GM12872 (cell line): Measurements from ENCODE around the gene DSC2.

Experiments used
- CTCF ChIP-seq: IDR thresholded peaks from 3 replicates; pipeline ENCODE4 v1.5.1; 2011; ENCODE audit warnings: low read depth, mild to moderate bottlenecking, low read length, moderate library complexity; ENCODE audit not compliant: insufficient read depth

DSC2 gene

GRCh38 chr18:31056296-31056695, 45.9 kb downstream of the DSC2 start:
- TF ChIP-seq CTCF: no peak

- no peak for TF ChIP-seq CTCF
These were observed 51.6 kb downstream of the DSC2 start for GRCh38 chr18:31050635-31051034.

GRCh38 chr18:31049189-31049588, 53.0 kb downstream of the DSC2 start:
- no peak for TF ChIP-seq CTCF

- no peak for TF ChIP-seq CTCF
These were observed 54.0 kb downstream of the DSC2 start for GRCh38 chr18:31048216-31048615.

GRCh38 chr18:31046916-31047315, 55.3 kb downstream of the DSC2 start:
- no peak for TF ChIP-seq CTCF

- no peak for TF ChIP-seq CTCF
These were observed 56.6 kb downstream of the DSC2 start for GRCh38 chr18:31045599-31045998.

GRCh38 chr18:31044926-31045325, 57.3 kb downstream of the DSC2 start:
- TF ChIP-seq CTCF: no peak

- TF ChIP-seq CTCF: no peak
These were observed 58.5 kb downstream of the DSC2 start for GRCh38 chr18:31043709-31044108.
